ENCODE data around the gene MRE11.

- TF ChIP-seq EZH2phosphoT487 (IDR thresholded peaks at IDR 0.05; ENCODE audit: borderline replicate concordance, low read length), result no peak
- TF ChIP-seq CTCF (IDR thresholded peaks at IDR 0.05; ENCODE audit: low read depth, low read length, poor library complexity, severe bottlenecking), result no peak
Observed at GRCh38 chr11:94526645-94527438, 33.2 kb upstream of the MRE11 start.
